ENCODE results near the gene CMIP. TPM values are rescaled to one million over a fixed set of nuclear protein-coding genes. Genes with fewer than 3 reads are reported as not detected.

The CMIP gene
- polyA plus RNA-seq, 3 donors, result 0.85 to 61.9 (median 0.93) TPM

DNA sequence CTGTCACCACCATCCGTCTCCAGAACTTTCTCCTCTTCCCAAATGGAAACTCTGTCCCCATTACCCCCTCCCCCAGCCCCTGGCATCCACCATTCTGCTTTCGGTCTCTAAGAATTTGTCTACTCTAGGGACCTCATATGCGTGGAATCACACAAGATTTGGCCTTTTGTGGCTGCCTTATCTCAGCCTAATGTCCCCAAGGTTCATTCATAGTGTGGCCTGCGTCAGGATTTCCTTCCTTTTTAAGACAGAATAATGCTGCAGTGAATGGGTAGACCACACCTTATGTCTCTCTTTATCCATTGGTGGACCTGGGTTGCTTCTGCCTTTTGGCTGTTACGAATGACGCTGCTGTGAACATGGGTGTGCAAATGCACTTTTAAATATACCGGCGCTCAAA, 194.7 kb downstream of the CMIP start:
- H3K4me3 Mint-ChIP-seq, result no peak overlapping the region
- Histone ChIP-seq H2AFZ (ENCODE audit: insufficient read depth, low read depth, low read length, poor library complexity, severe bottlenecking) (no peak overlapping the region), H3K36me3 (replicated peaks in 1 of 2; ENCODE audit: control insufficient read depth in 1 of 2, insufficient read depth in 2 of 2, low read length in 2 of 2) (peaks cover 20 to 42% of the 10 kb centered on the region in 2 donors), H3K9ac (ENCODE audit: insufficient read depth, low read length, poor library complexity, severe bottlenecking) (no peak overlapping the region), H3K9me3 (replicated peaks in 1 of 2; ENCODE audit: control insufficient read depth in 1 of 2, insufficient read depth in 1 of 2, low read length in 2 of 2) (no peaks in the 10 kb centered on the region), H3K27ac (ENCODE audit: low read depth in 1 of 2, low read length in 2 of 2) (no peak overlapping the region), H3K4me2 (replicated peaks; ENCODE audit: extremely low read depth, low read length, poor library complexity, severe bottlenecking) (no peak overlapping the region), H3K79me2 (ENCODE audit: insufficient read depth, low read length) (peaks cover 98% of the 10 kb centered on the region), H4K20me1 (ENCODE audit: insufficient read depth, low read length) (peaks cover 100% of the 10 kb centered on the region), H3K27me3 (ENCODE audit: control insufficient read depth in 2 of 2, insufficient read depth in 2 of 2, low read length in 2 of 2) (no peaks in the 10 kb centered on the region), H3K4me3 (replicated peaks in 1 of 3; ENCODE audit: low read depth in 2 of 3, low read length in 3 of 3) (no peak overlapping the region), H3K4me1 (ENCODE audit: control insufficient read depth in 1 of 2, insufficient read depth in 2 of 2, low read length in 2 of 2) (peaks cover 6 to 13% of the 10 kb centered on the region in 2 donors)
- peaks cover 39% of the 10 kb centered on the region for H3K4me1 Mint-ChIP-seq
- peaks cover 33 to 59% of the 10 kb centered on the region in 2 donors for H3K36me3 Mint-ChIP-seq
- H3K27me3 Mint-ChIP-seq (ENCODE audit: low read depth in 3 of 3), result peaks cover 0 to 3% (median 3%) of the 10 kb centered on the region in 3 donors
- no peak for TF ChIP-seq CTCF (IDR thresholded peaks at IDR 0.05)
- intact Hi-C loops (cut with micrococcal nuclease), result loop anchor here in 1 of 2 donors (10.0 kb wide), 1 partner anchor 165 kb away; no protein-coding TSS in a partner anchor
- H3K9me3 Mint-ChIP-seq, result peaks cover 0 to 2% (median 0%) of the 10 kb centered on the region in 7 donors
- no peak for DNase-seq
- peak overlapping the region in 4 of 7 donors; percentile 56 to 83 (median 80) for H3K27ac Mint-ChIP-seq
- WGBS (ENCODE audit: insufficient coverage), result 91% methylated on average over 5 of the region's 8 CpGs

GRCh38 chr16:81639931-81640680, 195.5 kb downstream of the CMIP start:
- H3K4me1 ChIP-seq (ENCODE audit: control insufficient read depth in 1 of 2, insufficient read depth in 2 of 2, low read length in 2 of 2), result peaks cover 6 to 13% of the 10 kb centered on the region in 2 donors
- 84% methylated on average over 12 of the region's 16 CpGs for WGBS (ENCODE audit: insufficient coverage)
- H2AFZ ChIP-seq (ENCODE audit: insufficient read depth, low read depth, low read length, poor library complexity, severe bottlenecking), result no peak overlapping the region
- intact Hi-C loops (cut with micrococcal nuclease), result loop anchor here in 1 of 2 donors (10.0 kb wide), 1 partner anchor 165 kb away; no protein-coding TSS in a partner anchor
- DNase-seq, result no peak
- H4K20me1 ChIP-seq (ENCODE audit: insufficient read depth, low read length), result peaks cover 100% of the 10 kb centered on the region
- H3K4me3 Mint-ChIP-seq, result no peak overlapping the region
- H3K36me3 ChIP-seq (replicated peaks in 1 of 2; ENCODE audit: control insufficient read depth in 1 of 2, insufficient read depth in 2 of 2, low read length in 2 of 2), result peaks cover 22 to 45% of the 10 kb centered on the region in 2 donors
- H3K4me1 Mint-ChIP-seq, result peaks cover 32% of the 10 kb centered on the region
- no peaks in the 10 kb centered on the region for H3K27me3 ChIP-seq (ENCODE audit: control insufficient read depth in 2 of 2, insufficient read depth in 2 of 2, low read length in 2 of 2)
- peaks cover 98% of the 10 kb centered on the region for H3K79me2 ChIP-seq (ENCODE audit: insufficient read depth, low read length)
- TF ChIP-seq CTCF (IDR thresholded peaks at IDR 0.05), result no peak
- H3K27ac Mint-ChIP-seq, result peak overlapping the region in 3 of 7 donors; percentile 33 to 83 (median 79)
- no peaks in the 10 kb centered on the region for H3K9me3 ChIP-seq (replicated peaks in 1 of 2; ENCODE audit: control insufficient read depth in 1 of 2, insufficient read depth in 1 of 2, low read length in 2 of 2)
- peaks cover 0 to 3% (median 2%) of the 10 kb centered on the region in 3 donors for H3K27me3 Mint-ChIP-seq (ENCODE audit: low read depth in 3 of 3)
- H3K4me2 ChIP-seq (replicated peaks; ENCODE audit: extremely low read depth, low read length, poor library complexity, severe bottlenecking), result no peak overlapping the region
- H3K36me3 Mint-ChIP-seq, result peaks cover 30 to 59% of the 10 kb centered on the region in 2 donors
- H3K9me3 Mint-ChIP-seq, result peaks cover 0 to 2% (median 0%) of the 10 kb centered on the region in 7 donors
- no peak overlapping the region for H3K4me3 ChIP-seq (replicated peaks in 1 of 3; ENCODE audit: low read depth in 2 of 3, low read length in 3 of 3)
- H3K9ac ChIP-seq (ENCODE audit: insufficient read depth, low read length, poor library complexity, severe bottlenecking), result no peak overlapping the region
- H3K27ac ChIP-seq (ENCODE audit: low read depth in 1 of 2, low read length in 2 of 2), result peak overlapping the region in 1 of 2 donors; percentile 27

All from CD14-positive monocyte (primary cell).